Thoracic aorta (tissue), 2 donors: Measurements from ENCODE around the gene JPH3. TPM values are rescaled to one million over a fixed set of nuclear protein-coding genes. Genes with fewer than 3 reads are reported as not detected.
"Not testable (repeated sequence)": the region's sequence is repeated elsewhere in the genome, so short reads cannot be mapped to it uniquely, and the experiment has no call there.

Source experiments
- ATAC-seq: fragments of 150-250 bp; one replicate; pipeline ENCODE4 v1.8.0; 2017; ENCODE audit warnings: low read depth; ENCODE audit not compliant: insufficient number of reproducible peaks, low FRiP score
- DNase-seq: peaks from one replicate; pipeline ENCODE4 v3.0.0-alpha.2; 2020; ENCODE audit warnings: low spot score
- H3K27ac ChIP-seq, 2 donors: fragments of 200-600 bp; sonication (generic); 1 replicate in 1 of 2; 2 replicates in 1 of 2; pipeline ENCODE4 v1.5.1; 2016; ENCODE audit warnings: mild to moderate bottlenecking in 2 of 2, moderate library complexity in 2 of 2
- H3K27me3 ChIP-seq: fragments of 200-600 bp; sonication (generic); replicated peaks from 2 replicates; pipeline ENCODE4 v1.6.0; 2016; ENCODE audit warnings: mild to moderate bottlenecking; ENCODE audit not compliant: insufficient read depth
- H3K36me3 ChIP-seq: fragments of 200-600 bp; sonication (generic); one replicate; pipeline ENCODE4 v1.5.1; 2016
- H3K4me1 ChIP-seq, 2 donors: fragments of 200-600 bp; sonication (generic); 1 replicate in 1 of 2; 2 replicates in 1 of 2; pipeline versions ENCODE4 v1.5.1 to v1.6.0; 2016; ENCODE audit warnings: low read depth in 2 of 2, mild to moderate bottlenecking in 1 of 2; ENCODE audit not compliant: control insufficient read depth in 1 of 2
- H3K4me3 ChIP-seq: fragments of 200-600 bp; sonication (generic); 2 replicates; pipeline ENCODE4 v1.5.1; 2016; ENCODE audit warnings: mild to moderate bottlenecking
- H3K9me3 ChIP-seq: fragments of 200-600 bp; sonication (generic); 2 replicates; pipeline ENCODE4 v1.5.1; 2016
- CTCF ChIP-seq: fragments of 200-600 bp; sonication (generic); IDR thresholded peaks from one replicate; pipeline ENCODE4 v1.5.1; 2019; ENCODE audit warnings: antibody characterized with exemption
- total RNA-seq, 2 donors: library from RNA; depleted of rRNA; stranded (reverse); fragments of >200 nt; gene quantifications; one replicate each; pipeline versions ENCODE4 v1.1.0 to v1.2.3, GENCODE V29; 2016

The JPH3 gene
- total RNA-seq, 2 donors from 2014 or later = not detected

GRCh38 chr16:87725596-87726235 lies 123.4 kb downstream of the JPH3 start:
- Histone ChIP-seq H3K36me3 (peaks cover 21% of the 10 kb centered on the region), H3K27ac (no peak overlapping the region), H3K4me1 (no peaks in the 10 kb centered on the region), H3K9me3 (no peaks in the 10 kb centered on the region), H3K27me3 (no peaks in the 10 kb centered on the region), H3K4me3 (no peak overlapping the region)
- no peak for TF ChIP-seq CTCF
- no peak for DNase-seq
- no peak for ATAC-seq

GRCh38 chr16:87726577-87726976 lies 124.3 kb downstream of the JPH3 start:
- peaks cover 24% of the 10 kb centered on the region for H3K36me3 ChIP-seq
- not testable (repeated sequence) for ATAC-seq, DNase-seq, H3K9me3 ChIP-seq, H3K27me3 ChIP-seq, H3K4me3 ChIP-seq, H3K4me1 ChIP-seq, H3K27ac ChIP-seq

GRCh38 chr16:87727346-87727745 lies 125.0 kb downstream of the JPH3 start:
- ATAC-seq (no peak), DNase-seq (no peak)
- Histone ChIP-seq H3K4me3 (no peak overlapping the region), H3K9me3 (no peaks in the 10 kb centered on the region), H3K27ac (no peak overlapping the region), H3K4me1 (no peaks in the 10 kb centered on the region), H3K36me3 (peaks cover 22% of the 10 kb centered on the region), H3K27me3 (no peaks in the 10 kb centered on the region)
- TF ChIP-seq CTCF = no peak

GRCh38 chr16:87728026-87728425 lies 125.7 kb downstream of the JPH3 start:
- peaks cover 20% of the 10 kb centered on the region for H3K36me3 ChIP-seq

GRCh38 chr16:87729266-87729954 lies 127.1 kb downstream of the JPH3 start:
- ATAC-seq (no peak), DNase-seq (no peak)
- H3K27ac ChIP-seq = no peak overlapping the region
- H3K4me1 ChIP-seq = no peaks in the 10 kb centered on the region
- no peak overlapping the region for H3K4me3 ChIP-seq
- no peaks in the 10 kb centered on the region for H3K27me3 ChIP-seq
- H3K36me3 ChIP-seq = peaks cover 20% of the 10 kb centered on the region
- TF ChIP-seq CTCF = no peak
- H3K9me3 ChIP-seq = no peaks in the 10 kb centered on the region

More at GRCh38 chr16:87728026-87728425, 125.7 kb downstream of the JPH3 start:
- DNase-seq (no peak), ATAC-seq (no peak)
- TF ChIP-seq CTCF = no peak
- Histone ChIP-seq H3K4me1 (no peaks in the 10 kb centered on the region), H3K27ac (no peak overlapping the region), H3K27me3 (no peaks in the 10 kb centered on the region), H3K9me3 (no peaks in the 10 kb centered on the region), H3K4me3 (no peak overlapping the region)
